ENCODE data around the gene FGF13.

Gene FGF13

DNA sequence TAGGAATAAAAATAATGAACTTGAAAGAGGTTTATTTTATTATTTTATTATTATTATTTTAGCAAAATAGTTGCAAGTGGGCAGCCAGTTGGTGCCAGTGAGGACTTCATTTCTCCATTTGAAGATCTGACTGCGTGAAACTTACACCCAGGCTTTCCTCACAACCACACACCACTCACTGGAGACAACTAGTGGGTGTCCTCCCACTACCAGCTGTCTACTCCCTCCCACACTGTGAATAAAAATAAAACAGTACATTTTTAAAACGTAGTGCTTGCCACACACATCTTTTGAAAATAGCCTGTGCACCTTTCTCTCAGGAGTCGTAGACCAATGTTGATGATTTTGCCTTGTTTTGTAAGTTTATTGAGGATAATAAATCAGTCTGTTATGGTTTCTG is 7.4 kb downstream of the FGF13 start:
- Histone ChIP-seq H3K4me1 (ENCODE audit: control insufficient read depth, insufficient read depth, low read length) (no peaks in the 10 kb centered on the region; the same call in 1 of the 2 replicates), H3K36me3 (ENCODE audit: control insufficient read depth in 2 of 2, insufficient read depth in 1 of 2, low read length in 2 of 2) (peaks cover 0 to 4% of the 10 kb centered on the region in 2 experiments; a peak in 1 of 3 replicates), H3K27ac (ENCODE audit: extremely low read depth, low read depth, low read length) (no peak overlapping the region), H3K4me3 (ENCODE audit: low read depth, low read length) (no peak overlapping the region), H3K9me3 (ENCODE audit: control insufficient read depth, insufficient read depth, low read depth, low read length) (peaks cover 2% of the 10 kb centered on the region; the same call in 1 of the 2 replicates)
- TF ChIP-seq, protein P1, sequence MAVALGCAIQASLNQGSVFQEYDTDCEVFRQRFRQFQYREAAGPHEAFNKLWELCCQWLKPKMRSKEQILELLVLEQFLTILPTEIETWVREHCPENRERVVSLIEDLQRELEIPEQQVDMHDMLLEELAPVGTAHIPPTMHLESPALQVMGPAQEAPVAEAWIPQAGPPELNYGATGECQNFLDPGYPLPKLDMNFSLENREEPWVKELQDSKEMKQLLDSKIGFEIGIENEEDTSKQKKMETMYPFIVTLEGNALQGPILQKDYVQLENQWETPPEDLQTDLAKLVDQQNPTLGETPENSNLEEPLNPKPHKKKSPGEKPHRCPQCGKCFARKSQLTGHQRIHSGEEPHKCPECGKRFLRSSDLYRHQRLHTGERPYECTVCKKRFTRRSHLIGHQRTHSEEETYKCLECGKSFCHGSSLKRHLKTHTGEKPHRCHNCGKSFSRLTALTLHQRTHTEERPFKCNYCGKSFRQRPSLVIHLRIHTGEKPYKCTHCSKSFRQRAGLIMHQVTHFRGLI (tag by site-specific recombination; IDR thresholded peaks at IDR 0.05), result no peak
- peak; percentile 62 for TF ChIP-seq ZFHX2 (tag by site-specific recombination; conservative IDR thresholded peaks at IDR 0.05)
- TF ChIP-seq EGR2 (tag by site-specific recombination; IDR thresholded peaks at IDR 0.05; ENCODE audit: low read depth), result peak; percentile 63
- TF ChIP-seq ZNF155 (tag by site-specific recombination; IDR thresholded peaks at IDR 0.05), result no peak
- no peak for TF ChIP-seq ZNF292 (tag by site-specific recombination; IDR thresholded peaks at IDR 0.05; ENCODE audit: borderline replicate concordance, low read depth)
- TF ChIP-seq ZNF544 (tag by site-specific recombination; IDR thresholded peaks at IDR 0.05), result no peak
- no peak for TF ChIP-seq KLF10 (tag by site-specific recombination; IDR thresholded peaks at IDR 0.05)
- ChIA-PET POLR2A (no interaction called here), CTCF (no interaction called here)

DNA sequence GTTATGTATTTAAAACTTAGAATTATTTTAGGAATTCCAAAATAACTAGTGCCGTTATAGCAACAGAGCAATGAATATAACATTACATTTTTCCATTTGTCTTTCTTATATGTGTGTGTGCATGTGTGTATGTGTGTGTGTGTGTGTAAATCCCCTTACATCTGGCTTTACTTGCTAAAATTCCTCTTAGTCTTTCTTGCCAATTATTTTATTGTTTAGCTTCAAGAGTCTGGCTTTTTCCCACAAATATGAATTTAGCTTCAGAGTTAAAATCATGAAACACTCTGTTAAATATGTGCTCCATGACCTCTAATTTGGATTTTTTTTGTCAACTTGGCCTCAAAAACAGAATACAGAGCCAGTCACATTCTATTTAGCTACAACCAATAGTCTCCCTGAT is 18.9 kb downstream of the FGF13 start:
- Histone ChIP-seq H3K4me1 (ENCODE audit: control insufficient read depth, insufficient read depth, low read length) (no peaks in the 10 kb centered on the region), H3K4me3 (ENCODE audit: low read depth, low read length) (no peak overlapping the region), H3K9me3 (ENCODE audit: control insufficient read depth, insufficient read depth, low read depth, low read length) (no peaks in the 10 kb centered on the region), H3K36me3 (ENCODE audit: control insufficient read depth in 2 of 2, insufficient read depth in 1 of 2, low read length in 2 of 2) (no peaks in the 10 kb centered on the region), H3K27ac (ENCODE audit: extremely low read depth, low read depth, low read length) (no peak overlapping the region)
- ChIA-PET CTCF (interaction anchor here (0.7 to 1.4 kb wide), 2 partner anchors 49 to 75 kb away, joined by 4 to 5 read pairs; no protein-coding TSS in a partner anchor), POLR2A (no interaction called here)
- no peak for TF ChIP-seq ZNF311 (tag by site-specific recombination; IDR thresholded peaks at IDR 0.05; ENCODE audit: borderline replicate concordance)
- TF ChIP-seq, protein P2, sequence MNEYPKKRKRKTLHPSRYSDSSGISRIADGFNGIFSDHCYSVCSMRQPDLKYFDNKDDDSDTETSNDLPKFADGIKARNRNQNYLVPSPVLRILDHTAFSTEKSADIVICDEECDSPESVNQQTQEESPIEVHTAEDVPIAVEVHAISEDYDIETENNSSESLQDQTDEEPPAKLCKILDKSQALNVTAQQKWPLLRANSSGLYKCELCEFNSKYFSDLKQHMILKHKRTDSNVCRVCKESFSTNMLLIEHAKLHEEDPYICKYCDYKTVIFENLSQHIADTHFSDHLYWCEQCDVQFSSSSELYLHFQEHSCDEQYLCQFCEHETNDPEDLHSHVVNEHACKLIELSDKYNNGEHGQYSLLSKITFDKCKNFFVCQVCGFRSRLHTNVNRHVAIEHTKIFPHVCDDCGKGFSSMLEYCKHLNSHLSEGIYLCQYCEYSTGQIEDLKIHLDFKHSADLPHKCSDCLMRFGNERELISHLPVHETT (tag by site-specific recombination; IDR thresholded peaks at IDR 0.05), result no peak
- no peak for TF ChIP-seq ZNF214 (tag by site-specific recombination; IDR thresholded peaks at IDR 0.05; ENCODE audit: borderline replicate concordance)

DNA sequence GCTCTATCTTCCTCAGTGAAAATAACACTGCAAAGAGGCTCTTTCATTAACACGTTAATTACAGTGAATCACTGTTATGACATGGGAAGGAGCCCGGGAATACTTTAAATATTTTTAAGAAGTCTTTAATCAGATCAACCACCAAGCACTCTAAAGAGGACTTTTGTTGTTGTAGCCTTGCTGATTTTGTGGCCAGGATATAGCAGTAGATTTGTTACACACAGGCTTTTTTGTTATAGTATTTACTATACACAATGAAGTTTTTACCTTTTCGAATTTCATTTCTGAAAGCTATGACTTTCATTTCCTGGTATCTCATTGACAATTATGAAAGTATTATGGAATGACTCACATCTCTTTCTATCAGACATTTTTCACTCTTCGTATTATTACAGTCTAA is 20.3 kb downstream of the FGF13 start:
- Histone ChIP-seq H3K4me3 (ENCODE audit: low read depth, low read length) (no peak overlapping the region), H3K27ac (ENCODE audit: extremely low read depth, low read depth, low read length) (no peak overlapping the region), H3K4me1 (ENCODE audit: control insufficient read depth, insufficient read depth, low read length) (no peaks in the 10 kb centered on the region), H3K9me3 (ENCODE audit: control insufficient read depth, insufficient read depth, low read depth, low read length) (no peaks in the 10 kb centered on the region; the same call in 1 of the 2 replicates), H3K36me3 (ENCODE audit: control insufficient read depth in 2 of 2, insufficient read depth in 1 of 2, low read length in 2 of 2) (no peaks in the 10 kb centered on the region)
- TF ChIP-seq ZNF23 (tag by site-specific recombination; IDR thresholded peaks at IDR 0.05; ENCODE audit: borderline replicate concordance), result no peak
- TF ChIP-seq, protein P3, sequence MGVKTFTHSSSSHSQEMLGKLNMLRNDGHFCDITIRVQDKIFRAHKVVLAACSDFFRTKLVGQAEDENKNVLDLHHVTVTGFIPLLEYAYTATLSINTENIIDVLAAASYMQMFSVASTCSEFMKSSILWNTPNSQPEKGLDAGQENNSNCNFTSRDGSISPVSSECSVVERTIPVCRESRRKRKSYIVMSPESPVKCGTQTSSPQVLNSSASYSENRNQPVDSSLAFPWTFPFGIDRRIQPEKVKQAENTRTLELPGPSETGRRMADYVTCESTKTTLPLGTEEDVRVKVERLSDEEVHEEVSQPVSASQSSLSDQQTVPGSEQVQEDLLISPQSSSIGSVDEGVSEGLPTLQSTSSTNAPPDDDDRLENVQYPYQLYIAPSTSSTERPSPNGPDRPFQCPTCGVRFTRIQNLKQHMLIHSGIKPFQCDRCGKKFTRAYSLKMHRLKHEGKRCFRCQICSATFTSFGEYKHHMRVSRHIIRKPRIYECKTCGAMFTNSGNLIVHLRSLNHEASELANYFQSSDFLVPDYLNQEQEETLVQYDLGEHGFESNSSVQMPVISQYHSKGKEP (tag by site-specific recombination; IDR thresholded peaks at IDR 0.05), result no peak
- ChIA-PET POLR2A (no interaction called here), CTCF (no interaction called here)

DNA sequence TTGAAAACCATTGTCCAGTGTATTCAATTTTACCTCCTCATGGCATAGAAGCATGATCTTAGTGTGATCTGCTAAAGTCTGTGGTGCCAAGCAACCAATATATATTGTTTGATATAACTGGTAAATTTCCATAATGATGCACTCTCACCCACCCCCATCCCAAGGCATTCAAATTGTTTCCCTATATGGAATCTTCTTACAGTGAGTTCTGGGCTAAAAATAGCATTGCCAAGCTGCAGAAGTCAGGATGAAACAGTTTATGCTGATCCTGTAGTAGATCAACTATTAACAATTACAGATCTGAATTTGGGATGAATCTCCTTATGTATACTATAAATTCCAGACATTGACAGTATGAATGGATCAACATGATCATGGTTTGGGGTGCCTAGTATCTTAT is 20.9 kb downstream of the FGF13 start:
- H3K4me3 ChIP-seq (ENCODE audit: low read depth, low read length), result no peak overlapping the region
- H3K9me3 ChIP-seq (ENCODE audit: control insufficient read depth, insufficient read depth, low read depth, low read length), result no peaks in the 10 kb centered on the region; the same call in 1 of the 2 replicates
- no peak overlapping the region for H3K27ac ChIP-seq (ENCODE audit: extremely low read depth, low read depth, low read length)
- H3K36me3 ChIP-seq (ENCODE audit: control insufficient read depth in 2 of 2, insufficient read depth in 1 of 2, low read length in 2 of 2), result no peaks in the 10 kb centered on the region
- CTCF ChIA-PET, result no interaction called here
- POLR2A ChIA-PET, result no interaction called here
- no peaks in the 10 kb centered on the region for H3K4me1 ChIP-seq (ENCODE audit: control insufficient read depth, insufficient read depth, low read length)
- TF ChIP-seq, protein P4, sequence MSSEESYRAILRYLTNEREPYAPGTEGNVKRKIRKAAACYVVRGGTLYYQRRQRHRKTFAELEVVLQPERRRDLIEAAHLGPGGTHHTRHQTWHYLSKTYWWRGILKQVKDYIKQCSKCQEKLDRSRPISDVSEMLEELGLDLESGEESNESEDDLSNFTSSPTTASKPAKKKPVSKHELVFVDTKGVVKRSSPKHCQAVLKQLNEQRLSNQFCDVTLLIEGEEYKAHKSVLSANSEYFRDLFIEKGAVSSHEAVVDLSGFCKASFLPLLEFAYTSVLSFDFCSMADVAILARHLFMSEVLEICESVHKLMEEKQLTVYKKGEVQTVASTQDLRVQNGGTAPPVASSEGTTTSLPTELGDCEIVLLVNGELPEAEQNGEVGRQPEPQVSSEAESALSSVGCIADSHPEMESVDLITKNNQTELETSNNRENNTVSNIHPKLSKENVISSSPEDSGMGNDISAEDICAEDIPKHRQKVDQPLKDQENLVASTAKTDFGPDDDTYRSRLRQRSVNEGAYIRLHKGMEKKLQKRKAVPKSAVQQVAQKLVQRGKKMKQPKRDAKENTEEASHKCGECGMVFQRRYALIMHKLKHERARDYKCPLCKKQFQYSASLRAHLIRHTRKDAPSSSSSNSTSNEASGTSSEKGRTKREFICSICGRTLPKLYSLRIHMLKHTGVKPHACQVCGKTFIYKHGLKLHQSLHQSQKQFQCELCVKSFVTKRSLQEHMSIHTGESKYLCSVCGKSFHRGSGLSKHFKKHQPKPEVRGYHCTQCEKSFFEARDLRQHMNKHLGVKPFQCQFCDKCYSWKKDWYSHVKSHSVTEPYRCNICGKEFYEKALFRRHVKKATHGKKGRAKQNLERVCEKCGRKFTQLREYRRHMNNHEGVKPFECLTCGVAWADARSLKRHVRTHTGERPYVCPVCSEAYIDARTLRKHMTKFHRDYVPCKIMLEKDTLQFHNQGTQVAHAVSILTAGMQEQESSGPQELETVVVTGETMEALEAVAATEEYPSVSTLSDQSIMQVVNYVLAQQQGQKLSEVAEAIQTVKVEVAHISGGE (tag by site-specific recombination; conservative IDR thresholded peaks at IDR 0.05; ENCODE audit: low read depth), result no peak
- no peak for TF ChIP-seq ZNF140 (tag by site-specific recombination; IDR thresholded peaks at IDR 0.05)
- TF ChIP-seq SALL2 (tag by site-specific recombination; IDR thresholded peaks at IDR 0.05; ENCODE audit: borderline replicate concordance), result no peak
- TF ChIP-seq ZNF37A (tag by site-specific recombination; IDR thresholded peaks at IDR 0.05), result no peak
- TF ChIP-seq ZBTB17 (tag by site-specific recombination; IDR thresholded peaks at IDR 0.05), result no peak
- TF ChIP-seq SP7 (tag by site-specific recombination; IDR thresholded peaks at IDR 0.05), result no peak
- TF ChIP-seq ZBTB7A (tag by site-specific recombination; IDR thresholded peaks at IDR 0.05; ENCODE audit: low read depth), result no peak
- no peak for TF ChIP-seq ZNF792 (tag by site-specific recombination; IDR thresholded peaks at IDR 0.05)
- no peak for TF ChIP-seq ZNF391 (tag by site-specific recombination; IDR thresholded peaks at IDR 0.05; ENCODE audit: borderline replicate concordance, low read depth)
- no peak for TF ChIP-seq ZFHX2 (tag by site-specific recombination; conservative IDR thresholded peaks at IDR 0.05)

All from HEK293 (cell line).